Measurements from ENCODE around the gene FRMD1. TPM values are rescaled to one million over a fixed set of nuclear protein-coding genes. Genes with fewer than 3 reads are reported as not detected.

Gene FRMD1
- 1 to 10 TPM in 1 of 4 donors, not detected in 3; 1.0 TPM for total RNA-seq

DNA sequence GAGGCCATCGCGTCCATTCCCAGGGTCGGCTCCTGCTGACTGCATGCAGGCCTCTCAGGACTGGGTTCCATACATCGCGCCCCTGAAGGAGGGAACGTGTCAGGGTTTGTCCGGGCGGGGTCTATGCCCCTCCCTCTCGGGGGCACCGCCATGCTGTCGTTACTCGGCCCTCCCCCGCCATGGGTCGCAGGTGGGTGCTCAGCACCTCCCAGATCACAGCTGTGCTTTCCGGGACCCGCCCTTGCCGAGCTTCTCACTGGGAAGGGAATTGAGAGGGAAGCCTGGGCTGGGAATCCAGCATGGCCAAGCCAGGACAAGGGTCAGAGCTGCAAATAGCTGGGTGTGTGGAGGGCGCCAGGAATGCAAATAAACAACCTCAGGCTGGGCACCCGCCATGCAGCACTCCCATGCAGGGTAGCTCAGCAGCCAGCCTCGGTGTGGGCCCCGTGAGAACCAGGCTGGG, at the start of gene FRMD1:
FRMD1 (minus strand) TSS at position 270 of the 463 bp plus-strand sequence; CDS start at position 152, 118 bp downstream.
- H3K27ac ChIP-seq, result no peak within 1 kb of the TSS
- DNase-seq, result no peak
- no peaks in the 10 kb centered on the region for H3K9me3 ChIP-seq
- no peak within 1 kb of the TSS for H3K4me3 ChIP-seq
- TF ChIP-seq, protein P1, sequence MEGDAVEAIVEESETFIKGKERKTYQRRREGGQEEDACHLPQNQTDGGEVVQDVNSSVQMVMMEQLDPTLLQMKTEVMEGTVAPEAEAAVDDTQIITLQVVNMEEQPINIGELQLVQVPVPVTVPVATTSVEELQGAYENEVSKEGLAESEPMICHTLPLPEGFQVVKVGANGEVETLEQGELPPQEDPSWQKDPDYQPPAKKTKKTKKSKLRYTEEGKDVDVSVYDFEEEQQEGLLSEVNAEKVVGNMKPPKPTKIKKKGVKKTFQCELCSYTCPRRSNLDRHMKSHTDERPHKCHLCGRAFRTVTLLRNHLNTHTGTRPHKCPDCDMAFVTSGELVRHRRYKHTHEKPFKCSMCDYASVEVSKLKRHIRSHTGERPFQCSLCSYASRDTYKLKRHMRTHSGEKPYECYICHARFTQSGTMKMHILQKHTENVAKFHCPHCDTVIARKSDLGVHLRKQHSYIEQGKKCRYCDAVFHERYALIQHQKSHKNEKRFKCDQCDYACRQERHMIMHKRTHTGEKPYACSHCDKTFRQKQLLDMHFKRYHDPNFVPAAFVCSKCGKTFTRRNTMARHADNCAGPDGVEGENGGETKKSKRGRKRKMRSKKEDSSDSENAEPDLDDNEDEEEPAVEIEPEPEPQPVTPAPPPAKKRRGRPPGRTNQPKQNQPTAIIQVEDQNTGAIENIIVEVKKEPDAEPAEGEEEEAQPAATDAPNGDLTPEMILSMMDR (IDR thresholded peaks at IDR 0.05), result no peak
- TF ChIP-seq POLR2A (IDR thresholded peaks at IDR 0.05), result no peak
- intact Hi-C loops (cut with DNase I; ENCODE audit: low total_unique reads), result no loop called here
- H3K36me3 ChIP-seq, result no peaks in the 10 kb centered on the region
- H3K4me1 ChIP-seq, result no peaks in the 10 kb centered on the region
- no peaks in the 10 kb centered on the region for H3K27me3 ChIP-seq

DNA sequence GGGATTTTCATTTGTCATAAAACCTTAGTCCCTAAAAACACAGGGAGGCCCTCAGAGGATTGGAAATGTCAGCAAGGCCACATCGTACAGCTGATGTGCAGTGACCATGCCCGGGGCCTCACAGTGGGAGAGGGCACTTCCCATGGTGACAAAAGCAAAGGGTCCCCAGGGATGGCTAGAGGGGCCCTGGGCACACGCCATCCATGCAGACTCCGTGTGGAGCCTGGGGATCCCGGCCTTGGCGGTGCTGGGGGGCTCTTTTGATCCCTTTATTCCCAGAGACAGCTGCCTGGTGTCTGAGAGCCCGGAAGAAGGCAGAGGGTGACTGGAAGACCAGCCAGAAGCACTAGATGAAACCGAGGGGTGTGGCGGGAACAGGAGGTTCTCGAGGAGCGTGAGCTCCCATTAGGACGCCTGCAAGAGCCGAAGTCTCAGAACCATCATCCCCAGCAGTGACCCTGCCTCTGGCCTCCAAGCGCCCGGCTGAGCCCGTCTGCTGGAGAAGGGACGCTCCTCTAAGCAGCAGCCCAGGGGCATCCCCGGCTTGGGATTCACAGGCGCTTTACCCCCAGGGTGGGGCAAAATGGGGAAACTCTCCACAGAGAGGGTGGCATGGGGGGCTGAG, 49.1 kb upstream of the FRMD1 start:
- intact Hi-C loops (cut with DNase I; ENCODE audit: low total_unique reads), result no loop called here

DNA sequence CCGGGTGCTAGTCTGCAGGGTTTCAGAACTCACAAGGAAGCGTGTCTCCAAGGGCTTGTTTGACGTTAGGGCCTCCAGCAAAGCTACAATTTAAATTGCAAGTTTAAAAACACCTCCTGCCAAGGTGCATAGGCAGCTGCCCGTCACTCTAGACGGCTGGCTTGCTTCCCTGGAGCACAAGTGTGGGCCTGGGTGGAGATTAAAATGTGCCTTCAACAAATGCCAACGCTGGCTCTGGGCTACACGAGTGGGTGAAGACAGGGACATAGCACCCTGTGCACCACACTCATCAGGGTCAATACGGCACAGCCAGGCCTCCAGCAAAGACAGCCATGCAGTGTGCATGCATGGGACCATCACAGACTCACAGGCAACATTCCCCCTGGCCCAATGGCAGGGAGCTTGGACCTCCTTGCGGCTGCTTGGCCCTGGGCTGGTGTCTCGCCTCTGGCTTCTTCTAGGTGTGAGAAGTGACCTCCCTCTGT, 48.4 kb upstream of the FRMD1 start:
- intact Hi-C loops (cut with DNase I; ENCODE audit: low total_unique reads), result no loop called here
- peak in 1 of 2 donors; percentile 3 for DNase-seq

More for the DNA sequence above, 49.1 kb upstream of the FRMD1 start:
- Histone ChIP-seq H3K36me3 (no peaks in the 10 kb centered on the region), H3K4me1 (no peaks in the 10 kb centered on the region), H3K4me3 (no peak overlapping the region), H3K27ac (no peak overlapping the region), H3K27me3 (no peaks in the 10 kb centered on the region), H3K9me3 (no peaks in the 10 kb centered on the region)
- TF ChIP-seq, protein P1 (IDR thresholded peaks at IDR 0.05), result no peak
- no peak for TF ChIP-seq POLR2A (IDR thresholded peaks at IDR 0.05)
- peak in 1 of 2 donors; percentile 6 for DNase-seq

DNA sequence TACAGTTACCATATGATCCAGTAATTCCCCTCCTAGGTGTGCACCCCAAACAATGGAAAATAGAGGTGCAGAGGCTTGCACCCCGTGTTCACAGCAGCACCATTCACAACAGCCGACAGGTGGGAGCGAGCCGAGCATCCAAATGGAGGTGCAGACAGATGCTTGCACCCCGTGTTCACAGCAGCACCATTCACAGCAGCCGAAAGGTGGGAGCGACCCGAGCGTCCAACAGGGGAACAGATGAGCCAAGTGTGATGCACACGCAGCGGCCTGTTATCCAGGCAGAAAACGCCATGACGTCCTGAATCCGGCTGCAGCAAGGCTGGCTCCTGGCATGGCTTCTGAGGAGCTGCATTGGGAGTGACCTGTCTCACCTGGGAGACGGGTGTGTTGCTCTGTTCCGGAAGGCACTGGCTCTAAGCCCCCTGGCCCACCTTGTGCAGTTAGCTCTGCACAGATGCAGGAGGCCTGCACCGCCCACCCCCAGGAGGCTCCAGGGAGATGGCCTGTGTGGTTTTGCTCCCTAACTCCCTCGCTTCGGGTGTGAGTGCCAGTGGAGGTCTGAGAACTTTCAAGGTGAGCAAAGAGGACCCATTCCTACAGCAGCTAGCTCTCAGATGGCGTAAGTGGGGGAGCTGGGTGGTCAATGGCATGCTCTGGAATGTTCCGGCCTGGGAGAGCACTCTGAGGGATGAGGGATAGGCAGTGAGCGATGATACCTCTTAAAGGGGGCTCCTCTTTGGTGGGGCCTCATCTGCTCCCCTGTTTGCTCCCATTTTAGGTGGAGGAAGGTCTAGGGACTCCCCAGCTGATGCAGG, 47.8 kb upstream of the FRMD1 start:
- no peaks in the 10 kb centered on the region for H3K4me1 ChIP-seq
- no peaks in the 10 kb centered on the region for H3K36me3 ChIP-seq

More for the DNA sequence above, 48.4 kb upstream of the FRMD1 start:
- TF ChIP-seq POLR2A (IDR thresholded peaks at IDR 0.05), result no peak
- TF ChIP-seq, protein P1 (IDR thresholded peaks at IDR 0.05), result no peak
- H3K27me3 ChIP-seq, result no peaks in the 10 kb centered on the region
- H3K9me3 ChIP-seq, result no peaks in the 10 kb centered on the region
- no peaks in the 10 kb centered on the region for H3K36me3 ChIP-seq
- no peaks in the 10 kb centered on the region for H3K4me1 ChIP-seq
- H3K4me3 ChIP-seq, result no peak overlapping the region
- H3K27ac ChIP-seq, result no peak overlapping the region

More for the DNA sequence above, 47.8 kb upstream of the FRMD1 start:
- no peak for TF ChIP-seq POLR2A (IDR thresholded peaks at IDR 0.05)
- TF ChIP-seq, protein P1 (IDR thresholded peaks at IDR 0.05), result no peak
- peak; percentile 3 to 7 for DNase-seq
- H3K4me3 ChIP-seq, result no peak overlapping the region
- H3K27me3 ChIP-seq, result no peaks in the 10 kb centered on the region
- intact Hi-C loops (cut with DNase I; ENCODE audit: low total_unique reads), result no loop called here
- H3K27ac ChIP-seq, result no peak overlapping the region
- no peaks in the 10 kb centered on the region for H3K9me3 ChIP-seq
